Measurements from ENCODE around the gene NEURL3.

The NEURL3 gene

GRCh38 chr2:96549967-96550786 lies 45.0 kb upstream of the NEURL3 start:
- DNase-seq (ENCODE audit: low read depth in 1 of 2, low spot score in 1 of 2): no peak
- TF ChIP-seq CTCF (IDR thresholded peaks at IDR 0.05; ENCODE audit: insufficient read depth, low read length) (no peak), REST (IDR thresholded peaks at IDR 0.05; ENCODE audit: insufficient replicate concordance, low read depth) (no peak), GABPA (IDR thresholded peaks at IDR 0.05; ENCODE audit: low read depth) (no peak), SPI1 (IDR thresholded peaks at IDR 0.05; ENCODE audit: borderline replicate concordance, low read depth) (no peak), POLR2AphosphoS5 (IDR thresholded peaks at IDR 0.05; ENCODE audit: low read depth) (no peak)
- Histone ChIP-seq H3K27ac (replicated peaks) (no peak overlapping the region), H3K4me3 (replicated peaks; ENCODE audit: insufficient read depth, low read length) (no peak overlapping the region), H3K27me3 (ENCODE audit: insufficient read depth, poor library complexity, severe bottlenecking) (no peaks in the 10 kb centered on the region)

GRCh38 chr2:96549466-96549785 lies 44.3 kb upstream of the NEURL3 start:
- TF ChIP-seq POLR2AphosphoS5 (IDR thresholded peaks at IDR 0.05; ENCODE audit: low read depth): no peak
- TF ChIP-seq SPI1 (IDR thresholded peaks at IDR 0.05; ENCODE audit: borderline replicate concordance, low read depth): no peak
- TF ChIP-seq REST (IDR thresholded peaks at IDR 0.05; ENCODE audit: insufficient replicate concordance, low read depth): no peak
- no peak for TF ChIP-seq GABPA (IDR thresholded peaks at IDR 0.05; ENCODE audit: low read depth)
- TF ChIP-seq CTCF (IDR thresholded peaks at IDR 0.05; ENCODE audit: insufficient read depth, low read length): no peak
- no peak overlapping the region for H3K27ac ChIP-seq (replicated peaks)
- H3K27me3 ChIP-seq (ENCODE audit: insufficient read depth, poor library complexity, severe bottlenecking): no peaks in the 10 kb centered on the region
- DNase-seq (ENCODE audit: low read depth in 1 of 2, low spot score in 1 of 2): no peak
- no peak overlapping the region for H3K4me3 ChIP-seq (replicated peaks; ENCODE audit: insufficient read depth, low read length)

- no peak for TF ChIP-seq REST (IDR thresholded peaks at IDR 0.05; ENCODE audit: insufficient replicate concordance, low read depth)
- TF ChIP-seq SPI1 (IDR thresholded peaks at IDR 0.05; ENCODE audit: borderline replicate concordance, low read depth): no peak
- no peak for TF ChIP-seq POLR2AphosphoS5 (IDR thresholded peaks at IDR 0.05; ENCODE audit: low read depth)
- TF ChIP-seq CTCF (IDR thresholded peaks at IDR 0.05; ENCODE audit: insufficient read depth, low read length): no peak
- no peak for TF ChIP-seq GABPA (IDR thresholded peaks at IDR 0.05; ENCODE audit: low read depth)
- Histone ChIP-seq H3K27me3 (ENCODE audit: insufficient read depth, poor library complexity, severe bottlenecking) (no peaks in the 10 kb centered on the region), H3K27ac (replicated peaks) (no peak overlapping the region), H3K4me3 (replicated peaks; ENCODE audit: insufficient read depth, low read length) (no peak overlapping the region)
- no peak for DNase-seq (ENCODE audit: low read depth in 1 of 2, low spot score in 1 of 2)
These were observed 43.7 kb upstream of the NEURL3 start for GRCh38 chr2:96548558-96549465.

Measured in HL-60 (cell line).